ENCODE results near the gene TTBK2.
A peak's percentile ranks its signal among the peaks of the same experiment; 100 is the strongest.
"Not testable (repeated sequence)": the region's sequence is repeated elsewhere in the genome, so short reads cannot be mapped to it uniquely, and the experiment has no call there.

The TTBK2 gene

GRCh38 chr15:42911058-42911592 lies 9.5 kb downstream of the TTBK2 start:
- Histone ChIP-seq H3K27me3 (ENCODE audit: control insufficient read depth in 5 of 5, insufficient read depth in 4 of 5, low read length in 5 of 5) (no peaks in the 10 kb centered on the region), H3K36me3 (ENCODE audit: control insufficient read depth in 5 of 5, insufficient read depth in 5 of 5, low read length in 5 of 5) (no peaks in the 10 kb centered on the region), H3K27ac (ENCODE audit: low read depth, low read length) (no peak overlapping the region), H3K9ac (ENCODE audit: low read length in 5 of 5) (no peak overlapping the region), H3K9me3 (ENCODE audit: control insufficient read depth in 5 of 5, low read length in 5 of 5) (no peaks in the 10 kb centered on the region), H3K4me3 (ENCODE audit: low read depth in 1 of 5, low read length in 5 of 5) (no peak overlapping the region), H3K4me1 (ENCODE audit: control insufficient read depth in 5 of 5, insufficient read depth in 5 of 5, low read length in 5 of 5) (peaks cover 0 to 7% (median 0%) of the 10 kb centered on the region in 5 donors)

GRCh38 chr15:42908538-42908937 lies 12.0 kb downstream of the TTBK2 start:
- Histone ChIP-seq H3K4me3 (ENCODE audit: low read depth in 1 of 5, low read length in 5 of 5) (no peak overlapping the region), H3K9ac (ENCODE audit: low read length in 5 of 5) (no peak overlapping the region), H3K27me3 (ENCODE audit: control insufficient read depth in 5 of 5, insufficient read depth in 4 of 5, low read length in 5 of 5) (no peaks in the 10 kb centered on the region), H3K27ac (ENCODE audit: low read depth, low read length) (no peak overlapping the region), H3K9me3 (ENCODE audit: control insufficient read depth in 5 of 5, low read length in 5 of 5) (no peaks in the 10 kb centered on the region), H3K4me1 (ENCODE audit: control insufficient read depth in 5 of 5, insufficient read depth in 5 of 5, low read length in 5 of 5) (peaks cover 0 to 3% (median 2%) of the 10 kb centered on the region in 5 donors), H3K36me3 (ENCODE audit: control insufficient read depth in 5 of 5, insufficient read depth in 5 of 5, low read length in 5 of 5) (no peaks in the 10 kb centered on the region)

- H3K36me3 ChIP-seq (ENCODE audit: control insufficient read depth in 5 of 5, insufficient read depth in 5 of 5, low read length in 5 of 5) = no peaks in the 10 kb centered on the region
- peak overlapping the region in 1 of 5 donors; percentile 17 for H3K4me3 ChIP-seq (ENCODE audit: low read depth in 1 of 5, low read length in 5 of 5)
- peaks cover 0 to 5% (median 3%) of the 10 kb centered on the region in 5 donors for H3K4me1 ChIP-seq (ENCODE audit: control insufficient read depth in 5 of 5, insufficient read depth in 5 of 5, low read length in 5 of 5)
- H3K27ac ChIP-seq (ENCODE audit: low read depth, low read length) = no peak overlapping the region
- no peaks in the 10 kb centered on the region for H3K27me3 ChIP-seq (ENCODE audit: control insufficient read depth in 5 of 5, insufficient read depth in 4 of 5, low read length in 5 of 5)
- H3K9me3 ChIP-seq (ENCODE audit: control insufficient read depth in 5 of 5, low read length in 5 of 5) = no peaks in the 10 kb centered on the region
- no peak overlapping the region for H3K9ac ChIP-seq (ENCODE audit: low read length in 5 of 5)
Observed at GRCh38 chr15:42903388-42904324, 16.9 kb downstream of the TTBK2 start.

- H3K9ac ChIP-seq (ENCODE audit: low read length in 5 of 5); H3K9me3 ChIP-seq (ENCODE audit: control insufficient read depth in 5 of 5, low read length in 5 of 5); H3K27me3 ChIP-seq (ENCODE audit: control insufficient read depth in 5 of 5, insufficient read depth in 4 of 5, low read length in 5 of 5); H3K4me1 ChIP-seq (ENCODE audit: control insufficient read depth in 5 of 5, insufficient read depth in 5 of 5, low read length in 5 of 5); H3K4me3 ChIP-seq (ENCODE audit: low read depth in 1 of 5, low read length in 5 of 5); H3K27ac ChIP-seq (ENCODE audit: low read depth, low read length); H3K36me3 ChIP-seq (ENCODE audit: control insufficient read depth in 5 of 5, insufficient read depth in 5 of 5, low read length in 5 of 5): not testable (repeated sequence)
Observed at GRCh38 chr15:42893911-42894310, 26.7 kb downstream of the TTBK2 start.

GRCh38 chr15:42891569-42891968 lies 29.0 kb downstream of the TTBK2 start:
- no peak overlapping the region for H3K27ac ChIP-seq (ENCODE audit: low read depth, low read length)
- H3K27me3 ChIP-seq (ENCODE audit: control insufficient read depth in 5 of 5, insufficient read depth in 4 of 5, low read length in 5 of 5) = no peaks in the 10 kb centered on the region
- H3K36me3 ChIP-seq (ENCODE audit: control insufficient read depth in 5 of 5, insufficient read depth in 5 of 5, low read length in 5 of 5) = no peaks in the 10 kb centered on the region
- H3K4me3 ChIP-seq (ENCODE audit: low read depth in 1 of 5, low read length in 5 of 5) = no peak overlapping the region
- H3K9me3 ChIP-seq (ENCODE audit: control insufficient read depth in 5 of 5, low read length in 5 of 5) = peaks cover 0 to 5% (median 3%) of the 10 kb centered on the region in 5 donors
- peaks cover 0 to 8% (median 7%) of the 10 kb centered on the region in 5 donors for H3K4me1 ChIP-seq (ENCODE audit: control insufficient read depth in 5 of 5, insufficient read depth in 5 of 5, low read length in 5 of 5)
- H3K9ac ChIP-seq (ENCODE audit: low read length in 5 of 5) = no peak overlapping the region

GRCh38 chr15:42890161-42890913 lies 30.2 kb downstream of the TTBK2 start:
- H3K4me3 ChIP-seq (ENCODE audit: low read depth in 1 of 5, low read length in 5 of 5) = no peak overlapping the region
- H3K4me1 ChIP-seq (ENCODE audit: control insufficient read depth in 5 of 5, insufficient read depth in 5 of 5, low read length in 5 of 5) = peaks cover 0 to 8% (median 7%) of the 10 kb centered on the region in 5 donors
- H3K27me3 ChIP-seq (ENCODE audit: control insufficient read depth in 5 of 5, insufficient read depth in 4 of 5, low read length in 5 of 5) = no peaks in the 10 kb centered on the region
- H3K9ac ChIP-seq (ENCODE audit: low read length in 5 of 5) = no peak overlapping the region
- peaks cover 0 to 5% (median 3%) of the 10 kb centered on the region in 5 donors for H3K9me3 ChIP-seq (ENCODE audit: control insufficient read depth in 5 of 5, low read length in 5 of 5)
- no peak overlapping the region for H3K27ac ChIP-seq (ENCODE audit: low read depth, low read length)
- no peaks in the 10 kb centered on the region for H3K36me3 ChIP-seq (ENCODE audit: control insufficient read depth in 5 of 5, insufficient read depth in 5 of 5, low read length in 5 of 5)

GRCh38 chr15:42887384-42887783 lies 33.2 kb downstream of the TTBK2 start:
- not testable (repeated sequence) for H3K36me3 ChIP-seq (ENCODE audit: control insufficient read depth in 5 of 5, insufficient read depth in 5 of 5, low read length in 5 of 5); H3K27ac ChIP-seq (ENCODE audit: low read depth, low read length); H3K4me3 ChIP-seq (ENCODE audit: low read depth in 1 of 5, low read length in 5 of 5); H3K9me3 ChIP-seq (ENCODE audit: control insufficient read depth in 5 of 5, low read length in 5 of 5); H3K9ac ChIP-seq (ENCODE audit: low read length in 5 of 5); H3K4me1 ChIP-seq (ENCODE audit: control insufficient read depth in 5 of 5, insufficient read depth in 5 of 5, low read length in 5 of 5); H3K27me3 ChIP-seq (ENCODE audit: control insufficient read depth in 5 of 5, insufficient read depth in 4 of 5, low read length in 5 of 5)

GRCh38 chr15:42880121-42880520 lies 40.5 kb downstream of the TTBK2 start:
- Histone ChIP-seq H3K9me3 (ENCODE audit: control insufficient read depth in 5 of 5, low read length in 5 of 5) (no peaks in the 10 kb centered on the region), H3K27ac (ENCODE audit: low read depth, low read length) (no peak overlapping the region), H3K36me3 (ENCODE audit: control insufficient read depth in 5 of 5, insufficient read depth in 5 of 5, low read length in 5 of 5) (peaks cover 0 to 2% (median 0%) of the 10 kb centered on the region in 5 donors), H3K27me3 (ENCODE audit: control insufficient read depth in 5 of 5, insufficient read depth in 4 of 5, low read length in 5 of 5) (no peaks in the 10 kb centered on the region), H3K9ac (ENCODE audit: low read length in 5 of 5) (no peak overlapping the region), H3K4me1 (ENCODE audit: control insufficient read depth in 5 of 5, insufficient read depth in 5 of 5, low read length in 5 of 5) (no peaks in the 10 kb centered on the region), H3K4me3 (ENCODE audit: low read depth in 1 of 5, low read length in 5 of 5) (no peak overlapping the region)

- Histone ChIP-seq H3K36me3 (ENCODE audit: control insufficient read depth in 5 of 5, insufficient read depth in 5 of 5, low read length in 5 of 5) (peaks cover 0 to 3% (median 0%) of the 10 kb centered on the region in 5 donors), H3K27ac (ENCODE audit: low read depth, low read length) (no peak overlapping the region), H3K27me3 (ENCODE audit: control insufficient read depth in 5 of 5, insufficient read depth in 4 of 5, low read length in 5 of 5) (no peaks in the 10 kb centered on the region), H3K9ac (ENCODE audit: low read length in 5 of 5) (no peak overlapping the region), H3K4me3 (ENCODE audit: low read depth in 1 of 5, low read length in 5 of 5) (no peak overlapping the region), H3K9me3 (ENCODE audit: control insufficient read depth in 5 of 5, low read length in 5 of 5) (no peaks in the 10 kb centered on the region), H3K4me1 (ENCODE audit: control insufficient read depth in 5 of 5, insufficient read depth in 5 of 5, low read length in 5 of 5) (no peaks in the 10 kb centered on the region)
Observed at GRCh38 chr15:42879443-42879842, 41.1 kb downstream of the TTBK2 start.

- Histone ChIP-seq H3K36me3 (ENCODE audit: control insufficient read depth in 5 of 5, insufficient read depth in 5 of 5, low read length in 5 of 5) (peaks cover 0 to 3% (median 2%) of the 10 kb centered on the region in 5 donors), H3K27ac (ENCODE audit: low read depth, low read length) (no peak overlapping the region), H3K27me3 (ENCODE audit: control insufficient read depth in 5 of 5, insufficient read depth in 4 of 5, low read length in 5 of 5) (no peaks in the 10 kb centered on the region), H3K9ac (ENCODE audit: low read length in 5 of 5) (no peak overlapping the region), H3K4me1 (ENCODE audit: control insufficient read depth in 5 of 5, insufficient read depth in 5 of 5, low read length in 5 of 5) (no peaks in the 10 kb centered on the region), H3K9me3 (ENCODE audit: control insufficient read depth in 5 of 5, low read length in 5 of 5) (no peaks in the 10 kb centered on the region), H3K4me3 (ENCODE audit: low read depth in 1 of 5, low read length in 5 of 5) (no peak overlapping the region)
Observed at GRCh38 chr15:42876224-42876623, 44.4 kb downstream of the TTBK2 start.

All from subcutaneous abdominal adipose tissue (tissue), 5 donors.